SU-DHL-6 (cell line): ENCODE data around the gene TXLNB.
"Not testable (repeated sequence)": the region's sequence is repeated elsewhere in the genome, so short reads cannot be mapped to it uniquely, and the experiment has no call there.

Experiments
- H2AFZ ChIP-seq: fragments of 200-600 bp; sonication (generic); 2 replicates; pipeline ENCODE4 v1.6.1; 2014; ENCODE audit warnings: low read depth, mild to moderate bottlenecking, moderate library complexity, mixed read lengths, antibody characterized with exemption, low read length; ENCODE audit not compliant: severe bottlenecking
- H3F3A ChIP-seq: fragments of 200-600 bp; shearing (Covaris generic); 2 replicates; pipeline ENCODE4 v1.6.0; 2016; ENCODE audit warnings: antibody characterized with exemption, mild to moderate bottlenecking; ENCODE audit not compliant: insufficient read depth
- H3K27ac ChIP-seq: fragments of 200-600 bp; sonication (generic); 2 replicates; pipeline ENCODE4 v1.5.1; 2016; ENCODE audit warnings: low read depth, mild to moderate bottlenecking, low read length, moderate library complexity, mixed read lengths
- H3K27me3 ChIP-seq: fragments of 200-600 bp; sonication (generic), shearing (Covaris generic); 2 replicates; pipeline ENCODE4 v1.6.0; 2014; ENCODE audit warnings: mild to moderate bottlenecking, low read length
- H3K36me3 ChIP-seq: fragments of 200-600 bp; sonication (generic); 2 replicates; pipeline ENCODE4 v1.6.1; 2014; ENCODE audit warnings: mild to moderate bottlenecking, low read length, mixed read lengths
- H3K4me2 ChIP-seq: fragments of 300-600, 200-600 bp; shearing (Covaris generic), sonication (generic); 2 replicates; pipeline ENCODE4 v1.6.0; 2014; ENCODE audit warnings: low read length, low read depth, mild to moderate bottlenecking; ENCODE audit not compliant: poor library complexity, severe bottlenecking
- H3K4me3 ChIP-seq: fragments of 200-600 bp; sonication (generic); 2 replicates; pipeline ENCODE4 v1.5.1; 2014; ENCODE audit warnings: antibody characterized with exemption, low read length, mild to moderate bottlenecking, mixed read lengths; ENCODE audit not compliant: insufficient read depth, poor library complexity, severe bottlenecking
- H3K79me2 ChIP-seq: fragments of 200-600 bp; sonication (generic); 2 replicates; pipeline ENCODE4 v1.6.1; 2014; ENCODE audit warnings: mild to moderate bottlenecking, low read length, moderate library complexity; ENCODE audit not compliant: insufficient read depth
- H3K9ac ChIP-seq: fragments of 200-600 bp; sonication (generic); 2 replicates; pipeline ENCODE4 v1.7.0; 2014; ENCODE audit warnings: mild to moderate bottlenecking, low read length
- H3K9me2 ChIP-seq: fragments of 200-600 bp; sonication (generic); replicated peaks from 2 replicates; pipeline ENCODE4 v1.6.1; 2014; ENCODE audit warnings: low read length; ENCODE audit not compliant: insufficient read depth
- H3K9me3 ChIP-seq: fragments of 200-600 bp; sonication (generic); 2 replicates; pipeline ENCODE4 v1.6.1; 2014; ENCODE audit warnings: low read length, mixed read lengths; ENCODE audit not compliant: insufficient read depth
- H4K20me1 ChIP-seq: fragments of 200-600 bp; sonication (generic); 2 replicates; pipeline ENCODE4 v1.6.1; 2014; ENCODE audit warnings: low read depth, mild to moderate bottlenecking, antibody characterized with exemption, low read length, moderate library complexity, mixed read lengths
- EZH2phosphoT487 ChIP-seq: fragments of 200-600 bp; sonication (generic), shearing (Covaris generic); conservative IDR thresholded peaks from 2 replicates; pipeline ENCODE4 v1.6.1; 2018; ENCODE audit warnings: mild to moderate bottlenecking, antibody characterized with exemption, low read length, moderate library complexity, mixed read lengths
- TF ChIP-seq, protein P1 (sequence below): fragments of 200-600 bp; sonication (generic); IDR thresholded peaks from one replicate; pipeline ENCODE4 v1.5.1; 2017; ENCODE audit warnings: antibody characterized with exemption, mild to moderate bottlenecking, low read length, moderate library complexity; ENCODE audit not compliant: insufficient read depth, poor library complexity, severe bottlenecking

TXLNB gene

GRCh38 chr6:139288496-139289040 is 3.2 kb downstream of the TXLNB start:
- H3K79me2 ChIP-seq, result peaks cover 34% of the 10 kb centered on the region
- no peaks in the 10 kb centered on the region for H3K9me2 ChIP-seq
- no peak overlapping the region for H3K4me3 ChIP-seq
- H3K36me3 ChIP-seq, result peaks cover 21% of the 10 kb centered on the region
- peak overlapping the region; percentile 40 for H3K27ac ChIP-seq
- H3K27me3 ChIP-seq, result no peaks in the 10 kb centered on the region
- TF ChIP-seq, protein P1, sequence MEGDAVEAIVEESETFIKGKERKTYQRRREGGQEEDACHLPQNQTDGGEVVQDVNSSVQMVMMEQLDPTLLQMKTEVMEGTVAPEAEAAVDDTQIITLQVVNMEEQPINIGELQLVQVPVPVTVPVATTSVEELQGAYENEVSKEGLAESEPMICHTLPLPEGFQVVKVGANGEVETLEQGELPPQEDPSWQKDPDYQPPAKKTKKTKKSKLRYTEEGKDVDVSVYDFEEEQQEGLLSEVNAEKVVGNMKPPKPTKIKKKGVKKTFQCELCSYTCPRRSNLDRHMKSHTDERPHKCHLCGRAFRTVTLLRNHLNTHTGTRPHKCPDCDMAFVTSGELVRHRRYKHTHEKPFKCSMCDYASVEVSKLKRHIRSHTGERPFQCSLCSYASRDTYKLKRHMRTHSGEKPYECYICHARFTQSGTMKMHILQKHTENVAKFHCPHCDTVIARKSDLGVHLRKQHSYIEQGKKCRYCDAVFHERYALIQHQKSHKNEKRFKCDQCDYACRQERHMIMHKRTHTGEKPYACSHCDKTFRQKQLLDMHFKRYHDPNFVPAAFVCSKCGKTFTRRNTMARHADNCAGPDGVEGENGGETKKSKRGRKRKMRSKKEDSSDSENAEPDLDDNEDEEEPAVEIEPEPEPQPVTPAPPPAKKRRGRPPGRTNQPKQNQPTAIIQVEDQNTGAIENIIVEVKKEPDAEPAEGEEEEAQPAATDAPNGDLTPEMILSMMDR, result no peak
- TF ChIP-seq EZH2phosphoT487, result no peak
- no peaks in the 10 kb centered on the region for H4K20me1 ChIP-seq
- H2AFZ ChIP-seq, result no peak overlapping the region
- no peak overlapping the region for H3K9ac ChIP-seq
- H3F3A ChIP-seq, result peaks cover 44% of the 10 kb centered on the region
- H3K4me2 ChIP-seq, result no peak overlapping the region
- H3K9me3 ChIP-seq, result no peaks in the 10 kb centered on the region

- Histone ChIP-seq H3F3A (peaks cover 43% of the 10 kb centered on the region), H3K27me3 (no peaks in the 10 kb centered on the region), H3K36me3 (peaks cover 23% of the 10 kb centered on the region), H4K20me1 (no peaks in the 10 kb centered on the region), H3K4me3 (no peak overlapping the region), H3K9me3 (no peaks in the 10 kb centered on the region), H3K9me2 (no peaks in the 10 kb centered on the region), H3K9ac (no peak overlapping the region), H3K79me2 (peaks cover 30% of the 10 kb centered on the region), H3K27ac (peak overlapping the region; percentile 40), H3K4me2 (no peak overlapping the region), H2AFZ (no peak overlapping the region)
- TF ChIP-seq, protein P1, result no peak
- no peak for TF ChIP-seq EZH2phosphoT487
Measured at GRCh38 chr6:139287868-139288267, 3.9 kb downstream of the TXLNB start.

DNA sequence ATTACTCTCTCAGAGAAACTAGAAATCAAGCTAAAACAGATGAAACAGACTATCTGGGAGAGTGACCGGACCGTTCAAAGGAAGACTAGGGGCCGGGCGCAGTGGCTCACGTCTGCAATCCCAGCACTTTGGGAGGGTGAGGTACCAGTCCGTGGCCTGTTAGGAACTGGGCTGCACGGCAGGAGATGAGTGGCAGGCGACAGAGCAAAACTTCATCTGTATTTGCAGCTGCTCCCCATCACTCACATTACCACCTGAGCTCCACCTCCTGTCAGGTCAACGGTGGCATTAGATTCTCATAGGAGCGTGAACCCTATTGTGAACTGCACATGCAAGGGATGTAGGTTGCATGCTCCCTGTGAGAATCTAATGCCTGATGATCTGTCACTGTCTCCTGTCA is 5.4 kb downstream of the TXLNB start:
- H4K20me1 ChIP-seq, H3K9ac ChIP-seq, H3K4me2 ChIP-seq, H3K27me3 ChIP-seq, H3K4me3 ChIP-seq, H3K9me2 ChIP-seq, H3K27ac ChIP-seq, H2AFZ ChIP-seq, H3K9me3 ChIP-seq: not testable (repeated sequence)
- H3K79me2 ChIP-seq, result peaks cover 24% of the 10 kb centered on the region
- peaks cover 31% of the 10 kb centered on the region for H3F3A ChIP-seq
- H3K36me3 ChIP-seq, result peaks cover 23% of the 10 kb centered on the region

- no peaks in the 10 kb centered on the region for H3K27me3 ChIP-seq
- no peak overlapping the region for H2AFZ ChIP-seq
- no peak overlapping the region for H3K9ac ChIP-seq
- no peak overlapping the region for H3K4me2 ChIP-seq
- H3K4me3 ChIP-seq, result no peak overlapping the region
- peaks cover 31% of the 10 kb centered on the region for H3K79me2 ChIP-seq
- TF ChIP-seq, protein P1, result no peak
- no peak for TF ChIP-seq EZH2phosphoT487
- no peaks in the 10 kb centered on the region for H4K20me1 ChIP-seq
- H3K27ac ChIP-seq, result no peak overlapping the region
- peaks cover 29% of the 10 kb centered on the region for H3F3A ChIP-seq
- H3K9me2 ChIP-seq, result no peaks in the 10 kb centered on the region
- peaks cover 23% of the 10 kb centered on the region for H3K36me3 ChIP-seq
- no peaks in the 10 kb centered on the region for H3K9me3 ChIP-seq
Measured at GRCh38 chr6:139285590-139285989, 6.2 kb downstream of the TXLNB start.
